GM12801 (cell line): ENCODE results near the gene FBN1.

Source experiments
- TF ChIP-seq, protein P1 (sequence below): IDR thresholded peaks from one replicate; pipeline ENCODE4 v1.5.1; 2011; ENCODE audit warnings: control low read depth; ENCODE audit not compliant: insufficient read length; ENCODE audit errors: extremely low read depth

The FBN1 gene

GRCh38 chr15:48603922-48604321 lies 41.6 kb downstream of the FBN1 start:
- TF ChIP-seq, protein P1, sequence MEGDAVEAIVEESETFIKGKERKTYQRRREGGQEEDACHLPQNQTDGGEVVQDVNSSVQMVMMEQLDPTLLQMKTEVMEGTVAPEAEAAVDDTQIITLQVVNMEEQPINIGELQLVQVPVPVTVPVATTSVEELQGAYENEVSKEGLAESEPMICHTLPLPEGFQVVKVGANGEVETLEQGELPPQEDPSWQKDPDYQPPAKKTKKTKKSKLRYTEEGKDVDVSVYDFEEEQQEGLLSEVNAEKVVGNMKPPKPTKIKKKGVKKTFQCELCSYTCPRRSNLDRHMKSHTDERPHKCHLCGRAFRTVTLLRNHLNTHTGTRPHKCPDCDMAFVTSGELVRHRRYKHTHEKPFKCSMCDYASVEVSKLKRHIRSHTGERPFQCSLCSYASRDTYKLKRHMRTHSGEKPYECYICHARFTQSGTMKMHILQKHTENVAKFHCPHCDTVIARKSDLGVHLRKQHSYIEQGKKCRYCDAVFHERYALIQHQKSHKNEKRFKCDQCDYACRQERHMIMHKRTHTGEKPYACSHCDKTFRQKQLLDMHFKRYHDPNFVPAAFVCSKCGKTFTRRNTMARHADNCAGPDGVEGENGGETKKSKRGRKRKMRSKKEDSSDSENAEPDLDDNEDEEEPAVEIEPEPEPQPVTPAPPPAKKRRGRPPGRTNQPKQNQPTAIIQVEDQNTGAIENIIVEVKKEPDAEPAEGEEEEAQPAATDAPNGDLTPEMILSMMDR: no peak

DNA sequence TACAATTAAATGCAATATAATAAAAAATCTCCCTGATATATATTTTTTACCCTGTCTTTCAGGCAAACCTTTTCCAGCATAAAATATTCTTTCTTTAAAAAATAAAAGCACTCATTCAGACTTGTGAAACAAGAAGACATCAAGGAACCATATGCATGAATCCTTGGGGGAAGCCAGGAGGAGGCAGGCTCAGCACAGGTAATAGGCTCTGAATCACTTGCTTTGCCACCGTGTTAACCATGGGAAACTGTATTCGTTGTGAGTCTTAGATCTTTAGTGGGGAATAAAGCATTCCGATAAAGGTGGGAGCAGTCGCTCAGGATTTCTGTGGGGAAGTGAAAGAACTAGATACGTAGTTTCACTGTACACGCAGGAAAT lies 42.4 kb downstream of the FBN1 start:
- TF ChIP-seq, protein P1: no peak

DNA sequence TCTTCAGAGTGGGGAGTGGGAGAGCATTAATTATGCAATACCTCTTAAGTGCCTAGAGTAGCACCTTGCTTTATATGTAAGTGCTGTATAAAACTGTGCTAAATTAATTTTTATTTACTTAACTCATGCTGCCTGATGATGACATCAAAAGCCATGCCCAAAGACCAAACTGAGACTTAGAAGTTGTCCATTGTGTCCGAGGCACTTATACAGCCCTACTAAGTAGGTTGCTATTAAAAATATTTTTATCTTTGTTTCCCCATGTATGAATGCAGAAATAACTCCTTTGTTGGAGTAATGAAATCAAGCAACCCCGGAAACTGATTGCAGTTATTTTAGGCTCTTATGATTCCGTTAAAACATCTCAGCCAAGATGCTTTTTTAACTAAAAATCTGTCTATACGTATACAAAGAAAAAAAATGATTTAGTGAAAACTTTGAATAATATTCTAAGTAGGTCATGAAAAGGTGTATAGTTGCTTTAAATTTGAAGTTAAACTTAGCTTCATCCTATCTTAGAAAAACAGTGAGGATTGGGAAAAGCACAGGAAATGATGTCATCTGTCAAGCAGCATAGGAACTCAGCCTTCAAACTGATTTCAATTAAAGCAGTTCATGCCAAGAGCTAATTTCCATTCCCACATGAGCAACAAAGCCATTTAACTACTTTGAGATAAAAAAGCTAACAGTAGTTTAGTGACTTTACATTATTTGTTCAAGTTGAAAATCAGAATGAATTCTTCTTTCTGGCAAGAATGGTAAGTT lies 43.0 kb downstream of the FBN1 start:
- TF ChIP-seq, protein P1: no peak

GRCh38 chr15:48601095-48601494 lies 44.4 kb downstream of the FBN1 start:
- TF ChIP-seq, protein P1: no peak

DNA sequence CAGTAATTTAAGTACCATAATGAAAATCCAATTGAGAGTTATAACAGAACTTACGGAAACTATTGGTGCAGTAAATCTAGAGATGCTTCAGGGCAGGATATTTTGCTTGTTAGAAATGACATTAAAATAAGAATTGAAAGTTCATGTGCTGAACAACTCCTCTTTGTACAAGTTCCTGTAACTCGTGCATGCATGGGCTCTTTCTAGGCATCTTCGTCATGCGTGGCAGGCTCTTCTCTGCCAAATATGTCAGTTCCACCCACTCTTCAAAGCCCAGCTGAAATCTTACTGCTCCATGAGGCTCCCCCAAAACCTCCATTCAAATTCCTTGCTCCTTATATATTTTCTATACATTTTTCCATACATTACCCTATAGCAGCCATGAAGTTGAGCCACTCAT lies 48.7 kb downstream of the FBN1 start:
- TF ChIP-seq, protein P1: no peak

GRCh38 chr15:48596415-48596814 lies 49.1 kb downstream of the FBN1 start:
- TF ChIP-seq, protein P1: no peak

DNA sequence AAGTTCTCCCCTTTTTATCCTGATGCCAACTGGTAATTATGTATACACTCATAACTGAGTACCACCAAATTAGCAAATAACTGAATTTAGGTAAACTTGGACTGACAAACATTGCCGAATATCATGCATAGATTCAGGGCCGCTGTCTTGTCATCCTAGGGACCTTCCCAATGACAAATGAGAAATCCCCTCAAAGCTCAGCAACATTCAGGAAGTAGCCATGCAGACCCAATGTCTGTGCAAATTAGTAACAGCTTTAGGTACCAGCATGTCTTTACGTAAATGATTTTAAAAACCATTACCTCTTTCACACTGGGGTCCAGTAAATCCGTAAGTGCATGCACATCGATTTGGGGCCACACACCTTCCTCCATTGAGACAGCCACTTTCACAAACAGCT lies 49.5 kb downstream of the FBN1 start:
- TF ChIP-seq, protein P1: no peak
